ENCODE data around the gene PSMD2.

GRCh38 chr3:184348057-184348382 lies 49.0 kb downstream of the PSMD2 start:
- TF ChIP-seq CTCF (IDR thresholded peaks at IDR 0.05; ENCODE audit: low read depth, low read length, missing input control), result no peak
- TF ChIP-seq EGR1 (IDR thresholded peaks at IDR 0.05; ENCODE audit: low read depth in 2 of 2), result no peak
- TF ChIP-seq, protein P1, sequence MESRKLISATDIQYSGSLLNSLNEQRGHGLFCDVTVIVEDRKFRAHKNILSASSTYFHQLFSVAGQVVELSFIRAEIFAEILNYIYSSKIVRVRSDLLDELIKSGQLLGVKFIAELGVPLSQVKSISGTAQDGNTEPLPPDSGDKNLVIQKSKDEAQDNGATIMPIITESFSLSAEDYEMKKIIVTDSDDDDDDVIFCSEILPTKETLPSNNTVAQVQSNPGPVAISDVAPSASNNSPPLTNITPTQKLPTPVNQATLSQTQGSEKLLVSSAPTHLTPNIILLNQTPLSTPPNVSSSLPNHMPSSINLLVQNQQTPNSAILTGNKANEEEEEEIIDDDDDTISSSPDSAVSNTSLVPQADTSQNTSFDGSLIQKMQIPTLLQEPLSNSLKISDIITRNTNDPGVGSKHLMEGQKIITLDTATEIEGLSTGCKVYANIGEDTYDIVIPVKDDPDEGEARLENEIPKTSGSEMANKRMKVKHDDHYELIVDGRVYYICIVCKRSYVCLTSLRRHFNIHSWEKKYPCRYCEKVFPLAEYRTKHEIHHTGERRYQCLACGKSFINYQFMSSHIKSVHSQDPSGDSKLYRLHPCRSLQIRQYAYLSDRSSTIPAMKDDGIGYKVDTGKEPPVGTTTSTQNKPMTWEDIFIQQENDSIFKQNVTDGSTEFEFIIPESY (IDR thresholded peaks at IDR 0.05), result no peak
- no peak for TF ChIP-seq REST (IDR thresholded peaks at IDR 0.05)
- TF ChIP-seq TAF1 (conservative IDR thresholded peaks at IDR 0.05), result no peak
